ENCODE measurements around the gene GALNT13. TPM values are rescaled to one million over a fixed set of nuclear protein-coding genes. Genes with fewer than 3 reads are reported as not detected.

Gene GALNT13
- total RNA-seq (2021; fragmentation: NEBNext Ultra II Directional; extraction: Animal tissue kit (Norgen Biotek cat#: 25700)): not detected
- long read RNA-seq, partial matches to known transcripts: 0 of 1 reads
- long read RNA-seq, other reads (novel, unspliced or antisense): 1 of 1 reads

- Mint-ChIP-seq H3K36me3 (ENCODE audit: low read depth) (peaks cover 6% of the 10 kb centered on the region), H3K27ac (no peak within 1 kb of the TSS)
- no peak for DNase-seq
These were observed at the start of gene GALNT13 for GRCh38 chr2:153871231-153872221. Gene GALNT13 (plus strand): TSS chr2:153871922.

GRCh38 chr2:153823880-153824279 lies 47.8 kb upstream of the GALNT13 start:
- Mint-ChIP-seq H3K9me3 (peaks cover 64% of the 10 kb centered on the region), H3K27ac (no peak overlapping the region), H3K4me3 (no peak overlapping the region), H3K36me3 (ENCODE audit: low read depth) (0 out of 2 replicates have a peak, but pooled peaks cover 7% of the 10 kb centered on the region), H3K4me1 (ENCODE audit: low read depth) (no peaks in the 10 kb centered on the region), H3K27me3 (ENCODE audit: insufficient read depth) (no peaks in the 10 kb centered on the region)
- no peak for TF ChIP-seq CTCF (IDR thresholded peaks at IDR 0.05)
- no peak for DNase-seq

More at GRCh38 chr2:153871231-153872221, at the start of gene GALNT13:
- H3K4me3 Mint-ChIP-seq: no peak within 1 kb of the TSS
- H3K9me3 Mint-ChIP-seq: peaks cover 18% of the 10 kb centered on the region
- no peaks in the 10 kb centered on the region for H3K4me1 Mint-ChIP-seq (ENCODE audit: low read depth)
- H3K27me3 Mint-ChIP-seq (ENCODE audit: insufficient read depth): no peaks in the 10 kb centered on the region; the same call in 1 of the 2 replicates
- TF ChIP-seq CTCF (IDR thresholded peaks at IDR 0.05): no peak

- H3K4me3 Mint-ChIP-seq: no peak overlapping the region
- no peak for TF ChIP-seq CTCF (IDR thresholded peaks at IDR 0.05)
- H3K27ac Mint-ChIP-seq: no peak overlapping the region
- H3K9me3 Mint-ChIP-seq: peaks cover 50% of the 10 kb centered on the region
- no peaks in the 10 kb centered on the region for H3K4me1 Mint-ChIP-seq (ENCODE audit: low read depth)
- no peaks in the 10 kb centered on the region for H3K27me3 Mint-ChIP-seq (ENCODE audit: insufficient read depth)
- DNase-seq: no peak
- 0 out of 2 replicates have a peak, but pooled peaks cover 7% of the 10 kb centered on the region for H3K36me3 Mint-ChIP-seq (ENCODE audit: low read depth)
These were observed 43.4 kb upstream of the GALNT13 start for GRCh38 chr2:153828335-153828734.

- no peak for DNase-seq
- H3K9me3 Mint-ChIP-seq: peaks cover 32% of the 10 kb centered on the region
- no peaks in the 10 kb centered on the region; the same call in 1 of the 2 replicates for H3K27me3 Mint-ChIP-seq (ENCODE audit: insufficient read depth)
- H3K4me1 Mint-ChIP-seq (ENCODE audit: low read depth): no peaks in the 10 kb centered on the region
- no peak for TF ChIP-seq CTCF (IDR thresholded peaks at IDR 0.05)
- no peak overlapping the region for H3K27ac Mint-ChIP-seq
- H3K4me3 Mint-ChIP-seq: no peak overlapping the region
- H3K36me3 Mint-ChIP-seq (ENCODE audit: low read depth): no peaks in the 10 kb centered on the region
These were observed 37.1 kb upstream of the GALNT13 start for GRCh38 chr2:153834662-153835061.

GRCh38 chr2:153858250-153858649 lies 13.5 kb upstream of the GALNT13 start:
- no peak for TF ChIP-seq CTCF (IDR thresholded peaks at IDR 0.05)
- Mint-ChIP-seq H3K4me1 (ENCODE audit: low read depth) (no peaks in the 10 kb centered on the region), H3K4me3 (no peak overlapping the region), H3K27me3 (ENCODE audit: insufficient read depth) (no peaks in the 10 kb centered on the region), H3K9me3 (peaks cover 13% of the 10 kb centered on the region), H3K27ac (no peak overlapping the region), H3K36me3 (ENCODE audit: low read depth) (no peaks in the 10 kb centered on the region)
- no peak for DNase-seq
